Measurements from ENCODE around the gene INTS3. TPM values are rescaled to one million over a fixed set of nuclear protein-coding genes. Genes with fewer than 3 reads are reported as not detected.

INTS3 gene
- total and polyA plus RNA-seq, 2 donors (not counting 3 experiments of a cell fraction or from before 2014, with no cell fraction given): 61.9 to 63.1 TPM

DNA sequence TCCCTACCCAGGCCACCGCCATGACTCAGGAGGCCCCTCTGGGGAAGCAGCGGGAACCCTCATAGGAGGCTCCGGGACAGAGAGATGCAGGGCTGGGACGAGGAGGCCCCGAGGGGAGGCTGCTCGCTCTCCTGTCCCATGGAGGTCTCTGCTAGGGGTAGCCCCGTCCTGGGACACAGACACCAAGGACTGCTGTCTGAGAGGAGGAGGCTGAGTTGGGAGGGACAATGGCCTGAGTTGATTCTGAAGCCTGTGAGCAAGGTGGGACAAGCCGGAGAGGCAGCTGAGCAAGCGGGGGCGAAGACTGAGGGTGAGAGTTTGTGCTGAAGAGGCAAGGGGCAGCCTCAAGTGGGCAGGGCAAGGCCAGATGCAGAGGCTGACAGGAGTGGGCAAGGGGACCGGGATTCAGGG, 64.8 kb downstream of the INTS3 start:
- ChIA-PET CTCF (interaction anchor here (0.9 kb wide), 1 partner anchor 154 kb away, joined by 3 read pairs; the partner anchor contains the start of gene DENND4B), POLR2A (no interaction called here)
- H3K4me3 ChIP-seq (replicated peaks in 1 of 3; ENCODE audit: insufficient read depth in 1 of 3, low read depth in 1 of 3, low read length in 3 of 3): no peak overlapping the region
- dilution Hi-C loops (cut with MboI; ENCODE audit: extremely low pct_ligation_motif_present, low sequenced_read_pairs): no loop called here
- H3K27me3 ChIP-seq (ENCODE audit: control insufficient read depth in 2 of 2, insufficient read depth in 2 of 2, low read length in 2 of 2): no peaks in the 10 kb centered on the region
- H3K9me3 ChIP-seq (replicated peaks; ENCODE audit: control insufficient read depth, insufficient read depth, low read length): no peaks in the 10 kb centered on the region
- no peak overlapping the region for H2AFZ ChIP-seq (ENCODE audit: low read depth, low read length)
- BruUV-seq (replicated peaks): no TSS peak
- intact Hi-C loops (cut with micrococcal nuclease): no loop called here
- no peaks in the 10 kb centered on the region for H3K79me2 ChIP-seq (ENCODE audit: control insufficient read depth, insufficient read depth, low read length)
- no peak overlapping the region for H3K27ac ChIP-seq (ENCODE audit: insufficient read depth, low read depth, low read length)
- H3K9ac ChIP-seq (replicated peaks; ENCODE audit: extremely low read depth, insufficient read depth, low read length): no peak overlapping the region
- TF ChIP-seq MYC (IDR thresholded peaks at IDR 0.05; ENCODE audit: low read depth, low read length): no peak
- no peak for TF ChIP-seq POLR2AphosphoS5 (IDR thresholded peaks at IDR 0.05; ENCODE audit: insufficient read depth, low read depth, low read length)
- TF ChIP-seq, protein P1, sequence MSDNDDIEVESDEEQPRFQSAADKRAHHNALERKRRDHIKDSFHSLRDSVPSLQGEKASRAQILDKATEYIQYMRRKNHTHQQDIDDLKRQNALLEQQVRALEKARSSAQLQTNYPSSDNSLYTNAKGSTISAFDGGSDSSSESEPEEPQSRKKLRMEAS (IDR thresholded peaks at IDR 0.05; ENCODE audit: insufficient read depth, insufficient read length): no peak
- TF ChIP-seq POLR2A (IDR thresholded peaks at IDR 0.05; ENCODE audit: low read depth, low read length): no peak
- no peak for TF ChIP-seq JUN (IDR thresholded peaks at IDR 0.05; ENCODE audit: borderline replicate concordance, insufficient read depth, insufficient read length, low read depth)
- H4K20me1 ChIP-seq (replicated peaks; ENCODE audit: control insufficient read depth, extremely low read depth, insufficient read depth, low read length): no peaks in the 10 kb centered on the region
- H3K4me2 ChIP-seq (ENCODE audit: insufficient read depth, low read length): no peak overlapping the region
- no peaks in the 10 kb centered on the region for H3K9me1 ChIP-seq (replicated peaks; ENCODE audit: control insufficient read depth, extremely low read depth, insufficient read depth, low read length)
- H3K36me3 ChIP-seq (ENCODE audit: control insufficient read depth in 2 of 2, extremely low read depth in 1 of 2, insufficient read depth in 2 of 2, low read length in 2 of 2): no peaks in the 10 kb centered on the region
- FAIRE-seq: no peak
- DNase-seq (ENCODE audit: low read depth, low spot score): no peak
- H3K4me1 ChIP-seq (ENCODE audit: control insufficient read depth, extremely low read depth, insufficient read depth, low read length): peaks cover 14% of the 10 kb centered on the region

DNA sequence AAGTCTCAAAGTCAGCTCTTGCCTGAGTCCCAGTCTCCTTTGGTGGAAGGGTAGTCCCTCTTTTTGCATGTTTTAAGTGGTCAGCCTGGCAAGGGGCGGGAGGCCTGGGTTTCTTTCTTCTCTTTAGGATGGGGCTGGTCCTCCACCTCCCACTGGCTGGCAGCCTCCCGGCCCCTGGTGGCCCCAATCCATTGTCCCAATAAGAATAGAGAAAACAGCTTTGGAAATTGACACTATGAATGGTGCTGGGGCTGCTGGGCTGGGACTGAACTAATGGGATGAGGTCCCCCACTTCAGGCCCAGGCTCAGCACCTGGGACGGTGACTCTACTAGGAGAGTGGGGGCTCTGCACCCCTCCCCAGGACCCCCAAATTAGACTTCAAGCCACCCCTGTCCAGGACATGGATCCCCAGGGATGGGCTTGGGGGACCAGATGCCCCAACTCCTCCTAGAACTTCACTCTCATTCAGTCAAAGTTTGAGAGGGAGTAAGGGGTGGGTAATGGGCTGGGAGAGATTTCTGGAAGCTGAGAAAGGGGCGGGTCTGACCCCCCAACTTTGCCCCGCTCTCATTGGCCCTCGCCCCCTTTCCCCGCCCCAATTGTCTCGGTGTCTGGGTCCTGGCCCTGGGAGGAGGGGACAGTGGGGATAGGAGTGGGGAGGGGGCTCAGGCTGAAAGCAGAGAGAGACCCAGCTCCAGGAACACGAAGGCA, 65.6 kb downstream of the INTS3 start:
- Histone ChIP-seq H2AFZ (ENCODE audit: low read depth, low read length) (no peak overlapping the region), H3K9me3 (replicated peaks; ENCODE audit: control insufficient read depth, insufficient read depth, low read length) (no peaks in the 10 kb centered on the region), H3K9me1 (replicated peaks; ENCODE audit: control insufficient read depth, extremely low read depth, insufficient read depth, low read length) (no peaks in the 10 kb centered on the region), H3K9ac (replicated peaks; ENCODE audit: extremely low read depth, insufficient read depth, low read length) (no peak overlapping the region), H3K79me2 (ENCODE audit: control insufficient read depth, insufficient read depth, low read length) (no peaks in the 10 kb centered on the region), H3K4me1 (ENCODE audit: control insufficient read depth, extremely low read depth, insufficient read depth, low read length) (peaks cover 14% of the 10 kb centered on the region), H3K4me3 (replicated peaks in 1 of 3; ENCODE audit: insufficient read depth in 1 of 3, low read depth in 1 of 3, low read length in 3 of 3) (no peak overlapping the region), H4K20me1 (replicated peaks; ENCODE audit: control insufficient read depth, extremely low read depth, insufficient read depth, low read length) (no peaks in the 10 kb centered on the region), H3K27ac (ENCODE audit: insufficient read depth, low read depth, low read length) (no peak overlapping the region), H3K27me3 (ENCODE audit: control insufficient read depth in 2 of 2, insufficient read depth in 2 of 2, low read length in 2 of 2) (no peaks in the 10 kb centered on the region), H3K36me3 (ENCODE audit: control insufficient read depth in 2 of 2, extremely low read depth in 1 of 2, insufficient read depth in 2 of 2, low read length in 2 of 2) (no peaks in the 10 kb centered on the region), H3K4me2 (ENCODE audit: insufficient read depth, low read length) (no peak overlapping the region)
- DNase-seq (ENCODE audit: low read depth, low spot score): no peak
- no peak for FAIRE-seq
- intact Hi-C loops (cut with micrococcal nuclease): no loop called here
- ChIA-PET CTCF (interaction anchor here (0.9 to 1.3 kb wide), 2 partner anchors 42 to 153 kb away, joined by 3 read pairs; partner anchors contain the start of gene DENND4B), POLR2A (no interaction called here)
- dilution Hi-C loops (cut with MboI; ENCODE audit: extremely low pct_ligation_motif_present, low sequenced_read_pairs): no loop called here
- no TSS peak for BruUV-seq (replicated peaks)
- TF ChIP-seq FOS (IDR thresholded peaks at IDR 0.05; ENCODE audit: borderline replicate concordance, insufficient read depth, low read length) (no peak), POLR2A (IDR thresholded peaks at IDR 0.05; ENCODE audit: low read depth, low read length) (no peak), JUN (IDR thresholded peaks at IDR 0.05; ENCODE audit: borderline replicate concordance, insufficient read depth, insufficient read length, low read depth) (no peak), MYC (IDR thresholded peaks at IDR 0.05; ENCODE audit: low read depth, low read length) (no peak)
- TF ChIP-seq, protein P1 (IDR thresholded peaks at IDR 0.05; ENCODE audit: insufficient read depth, insufficient read length): no peak
